Omental fat pad (tissue), 4 donors: ENCODE data around the gene RASL12. TPM values are rescaled to one million over a fixed set of nuclear protein-coding genes. Genes with fewer than 3 reads are reported as not detected.

Experiments
- ATAC-seq: fragments of 150-250 bp; one replicate; pipeline ENCODE4 v1.9.1; 2016; ENCODE audit warnings: mild to moderate bottlenecking, moderate library complexity; ENCODE audit not compliant: low FRiP score
- DNase-seq: peaks from one replicate; pipeline ENCODE4 v3.0.0-alpha.2; 2019; ENCODE audit warnings: low spot score
- total RNA-seq, 4 donors: library from RNA; depleted of rRNA; stranded (reverse); fragments of >200 nt; gene quantifications; one replicate each; pipeline ENCODE4 v1.1.0, GENCODE V29; 2016
- TF ChIP-seq, protein P1 (sequence below), 3 donors: fragments of 450-650 bp; IDR thresholded peaks; one replicate each; pipeline ENCODE4 v1.5.1; 2016 to 2017; ENCODE audit warnings: antibody characterized with exemption in 3 of 3, mild to moderate bottlenecking in 3 of 3, moderate library complexity in 2 of 3

Gene RASL12
- total RNA-seq, 4 donors from 2014 or later = 4.6 to 50.0 (median 7.6) TPM

DNA sequence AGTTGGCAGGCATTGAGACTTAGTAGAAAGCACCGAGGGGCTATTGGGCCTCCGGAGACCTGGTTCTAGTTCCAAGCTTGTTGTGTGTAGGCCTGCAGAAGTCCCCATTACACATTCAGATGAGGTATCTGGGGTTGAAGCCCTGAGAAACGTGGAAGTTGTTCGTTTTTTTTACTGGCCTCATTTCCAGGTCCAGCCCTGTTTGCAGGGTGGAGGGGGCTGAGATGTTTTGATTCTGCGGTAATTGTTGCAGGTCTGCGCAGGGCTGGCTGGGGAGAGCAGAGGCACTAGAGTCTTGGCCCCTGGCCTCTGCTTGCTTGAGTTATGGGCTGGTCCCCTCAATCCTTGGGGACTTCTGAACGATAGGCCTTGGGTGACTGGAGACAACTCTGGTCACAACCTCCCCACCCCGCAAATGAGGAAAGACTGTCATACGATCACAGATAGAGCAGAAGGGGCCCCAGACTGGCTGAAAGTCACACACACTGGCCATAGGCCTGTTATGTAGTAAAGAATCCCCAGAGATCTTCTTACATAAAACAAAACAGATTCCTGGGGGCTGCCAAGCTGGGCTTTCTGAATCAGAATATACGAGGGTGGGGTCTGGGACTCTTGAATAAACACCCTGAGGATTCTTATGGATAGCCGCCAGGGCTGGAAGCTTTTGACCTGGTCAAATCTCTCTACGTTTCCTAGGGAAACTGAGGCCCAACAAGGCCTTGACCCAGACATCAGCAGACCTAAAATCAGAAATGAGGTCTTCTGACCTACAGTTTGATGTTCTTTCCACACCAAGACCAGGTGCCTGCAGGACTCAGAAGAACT is 24.4 kb upstream of the RASL12 start:
- TF ChIP-seq, protein P1, sequence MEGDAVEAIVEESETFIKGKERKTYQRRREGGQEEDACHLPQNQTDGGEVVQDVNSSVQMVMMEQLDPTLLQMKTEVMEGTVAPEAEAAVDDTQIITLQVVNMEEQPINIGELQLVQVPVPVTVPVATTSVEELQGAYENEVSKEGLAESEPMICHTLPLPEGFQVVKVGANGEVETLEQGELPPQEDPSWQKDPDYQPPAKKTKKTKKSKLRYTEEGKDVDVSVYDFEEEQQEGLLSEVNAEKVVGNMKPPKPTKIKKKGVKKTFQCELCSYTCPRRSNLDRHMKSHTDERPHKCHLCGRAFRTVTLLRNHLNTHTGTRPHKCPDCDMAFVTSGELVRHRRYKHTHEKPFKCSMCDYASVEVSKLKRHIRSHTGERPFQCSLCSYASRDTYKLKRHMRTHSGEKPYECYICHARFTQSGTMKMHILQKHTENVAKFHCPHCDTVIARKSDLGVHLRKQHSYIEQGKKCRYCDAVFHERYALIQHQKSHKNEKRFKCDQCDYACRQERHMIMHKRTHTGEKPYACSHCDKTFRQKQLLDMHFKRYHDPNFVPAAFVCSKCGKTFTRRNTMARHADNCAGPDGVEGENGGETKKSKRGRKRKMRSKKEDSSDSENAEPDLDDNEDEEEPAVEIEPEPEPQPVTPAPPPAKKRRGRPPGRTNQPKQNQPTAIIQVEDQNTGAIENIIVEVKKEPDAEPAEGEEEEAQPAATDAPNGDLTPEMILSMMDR (IDR thresholded peaks at IDR 0.05) = no peak
- ATAC-seq (no peak), DNase-seq (no peak)

DNA sequence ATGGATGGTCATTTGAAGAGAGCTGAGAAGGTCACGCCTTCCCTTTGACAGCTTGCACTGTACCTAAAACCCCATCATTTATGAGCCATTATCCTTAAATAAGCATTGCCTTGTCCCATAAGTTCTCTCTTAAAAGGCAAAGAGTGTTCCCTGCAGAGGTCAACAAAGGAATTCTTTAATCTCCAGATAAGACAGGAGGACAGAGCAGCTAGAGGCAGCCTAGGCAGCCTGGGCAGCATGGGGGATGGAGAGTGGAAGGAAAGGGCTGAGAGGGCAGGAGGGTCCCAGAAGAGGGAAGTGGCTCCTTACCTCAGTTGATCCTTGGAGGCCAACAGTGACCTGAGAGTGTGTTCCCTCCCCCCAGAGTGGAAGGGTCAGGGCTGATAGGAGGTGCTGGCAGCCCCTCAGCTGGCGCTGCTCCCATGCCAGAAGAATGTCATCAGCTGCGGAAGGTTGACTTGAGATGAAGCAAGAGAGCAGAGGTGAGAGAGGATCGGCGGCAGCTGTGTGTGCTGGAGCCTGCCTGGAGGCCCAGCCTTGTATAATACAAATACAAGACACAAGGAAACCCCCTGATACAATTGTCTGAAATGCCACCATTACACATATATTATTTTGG is 21.5 kb upstream of the RASL12 start:
- ATAC-seq = no peak
- TF ChIP-seq, protein P1 (IDR thresholded peaks at IDR 0.05) = no peak
- no peak for DNase-seq

DNA sequence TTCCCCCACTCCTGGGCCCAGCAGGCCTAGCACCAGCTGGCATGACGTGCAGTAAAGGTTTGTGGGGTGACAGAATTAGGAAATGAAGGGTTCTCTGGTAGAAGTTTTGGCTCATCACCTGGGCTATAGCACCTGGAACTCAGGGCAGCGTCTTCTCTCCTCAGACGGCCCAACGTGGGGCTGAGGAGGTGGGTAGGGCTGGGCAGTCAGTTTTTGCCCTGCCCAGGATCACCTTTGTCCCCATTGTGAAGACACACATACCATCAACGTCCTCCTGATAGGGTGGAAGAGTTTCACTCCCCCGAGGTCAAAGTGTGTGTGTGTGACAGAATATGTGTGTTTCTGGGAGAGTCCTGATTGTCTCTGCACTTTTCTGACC is 20.8 kb upstream of the RASL12 start:
- no peak for ATAC-seq
- TF ChIP-seq, protein P1 (IDR thresholded peaks at IDR 0.05) = no peak
- no peak for DNase-seq

DNA sequence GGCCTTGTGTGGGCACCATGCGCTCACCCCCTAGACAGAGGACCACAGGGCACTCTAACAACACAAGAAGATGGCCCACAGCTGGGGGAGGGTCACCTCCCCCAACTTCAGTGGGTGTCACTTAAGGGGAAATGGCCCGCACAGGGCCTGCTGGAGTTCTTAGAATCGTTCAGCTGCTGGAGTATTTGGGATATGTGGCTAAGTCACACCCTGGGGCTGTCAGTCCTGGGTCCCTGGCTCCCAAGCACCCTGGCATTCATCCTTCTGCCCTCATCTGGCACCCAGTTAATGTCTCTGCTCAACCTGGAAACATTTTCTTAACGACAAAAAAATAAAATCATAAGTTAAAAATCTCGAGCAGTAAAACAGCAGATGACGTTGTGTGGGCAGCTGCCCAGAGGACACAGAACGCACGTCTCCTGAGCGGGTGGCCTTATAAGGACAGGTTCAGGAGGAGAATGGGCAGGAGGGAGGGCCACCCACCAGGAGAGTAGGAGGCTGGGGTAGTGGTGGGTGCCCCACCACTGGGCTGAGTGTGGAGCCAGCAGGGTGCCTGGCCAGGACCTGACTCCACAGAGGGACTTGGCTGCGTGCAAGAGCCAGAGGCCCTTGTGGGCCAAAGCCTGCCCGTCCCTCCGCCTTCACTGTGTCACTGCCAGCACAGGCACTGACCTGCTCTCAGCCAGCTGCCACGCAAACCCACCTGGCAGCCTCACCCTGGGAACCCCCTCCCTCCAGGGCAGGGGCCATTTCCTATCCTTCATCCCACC is 20.3 kb upstream of the RASL12 start:
- ATAC-seq (no peak), DNase-seq (no peak)
- TF ChIP-seq, protein P1 (IDR thresholded peaks at IDR 0.05) = no peak

DNA sequence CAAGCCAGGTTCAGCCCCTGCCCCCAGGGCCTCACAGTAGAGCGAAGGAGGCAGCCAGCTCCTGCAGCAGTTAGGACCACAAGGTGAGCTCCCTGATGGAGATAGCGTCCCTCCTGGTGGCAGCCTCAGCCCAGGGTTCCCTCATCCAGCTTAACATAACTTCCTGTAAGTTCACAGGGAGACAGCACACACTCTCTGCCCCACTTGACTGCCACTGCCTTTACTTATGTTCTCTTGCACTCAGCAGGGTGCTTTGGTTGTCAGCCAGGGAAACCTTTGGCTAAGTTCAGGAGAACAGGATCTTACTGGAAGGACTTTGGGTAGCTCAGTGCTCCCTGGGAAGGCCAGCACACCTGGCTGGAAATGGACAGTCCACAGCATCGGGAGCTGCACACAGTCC is 19.6 kb upstream of the RASL12 start:
- no peak for DNase-seq
- ATAC-seq = no peak
- TF ChIP-seq, protein P1 (IDR thresholded peaks at IDR 0.05) = no peak

DNA sequence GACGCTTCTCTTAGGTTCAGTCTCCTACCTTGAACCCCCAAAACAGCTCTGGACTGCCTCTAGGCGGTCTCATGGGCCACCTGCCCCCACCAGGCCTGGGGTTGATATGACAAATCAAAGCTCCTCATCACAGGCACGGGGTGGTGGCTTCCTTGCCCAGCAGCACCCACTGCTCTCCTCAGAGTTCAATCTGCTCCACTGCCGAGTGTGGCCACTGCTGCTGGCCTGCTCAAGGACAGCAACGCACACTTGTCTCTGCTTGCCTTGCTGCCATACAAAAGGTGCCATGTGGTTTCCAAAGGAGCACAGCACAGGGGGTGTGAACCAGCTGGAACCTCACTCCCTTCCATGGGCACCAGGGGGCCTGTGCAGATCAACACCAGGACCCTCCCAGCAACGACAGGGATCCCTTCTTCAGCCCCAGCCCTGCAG is 18.9 kb upstream of the RASL12 start:
- DNase-seq (no peak), ATAC-seq (no peak)
- TF ChIP-seq, protein P1 (IDR thresholded peaks at IDR 0.05) = no peak
